Tibial nerve (tissue), 4 donors: Measurements from ENCODE around the gene YPEL2. TPM values are rescaled to one million over a fixed set of nuclear protein-coding genes. Genes with fewer than 3 reads are reported as not detected.

Experiments used
- DNase-seq, 2 donors: peaks; one replicate each; pipeline ENCODE4 v3.0.0-alpha.2; 2019; ENCODE audit warnings: low spot score in 2 of 2
- H3K27ac ChIP-seq, 4 donors: fragments of 200-600 bp; sonication (generic) in 3 of 4; one replicate each; pipeline ENCODE4 v1.5.1; 2017 to 2019; ENCODE audit warnings: mild to moderate bottlenecking in 1 of 4
- H3K27me3 ChIP-seq, 2 donors: fragments of 200-600 bp; sonication (generic) in 1 of 2; one replicate each; pipeline versions ENCODE4 v1.5.1 to v1.6.0; 2017 to 2019
- H3K36me3 ChIP-seq, 3 donors: fragments of 200-600 bp; sonication (generic); one replicate each; pipeline ENCODE4 v1.5.1; 2018 to 2019
- H3K4me1 ChIP-seq, 4 donors: fragments of 200-600 bp; sonication (generic) in 3 of 4; one replicate each; pipeline ENCODE4 v1.5.1; 2017 to 2019
- H3K4me3 ChIP-seq, 4 donors: fragments of 200-600 bp; sonication (generic) in 3 of 4; one replicate each; pipeline ENCODE4 v1.5.1; 2017 to 2019; ENCODE audit warnings: mild to moderate bottlenecking in 1 of 4, moderate library complexity in 1 of 4
- H3K9me3 ChIP-seq, 4 donors: fragments of 200-600 bp; sonication (generic) in 3 of 4; one replicate each; pipeline ENCODE4 v1.5.1; 2017 to 2019
- EP300 ChIP-seq, 2 donors: sonication (generic); formaldehyde crosslinking; IDR thresholded peaks; one replicate each; pipeline ENCODE4 v1.6.1; 2017; ENCODE audit warnings: antibody characterized with exemption in 2 of 2, mild to moderate bottlenecking in 1 of 2
- POLR2A ChIP-seq, 2 donors: fragments of 450-650 bp; IDR thresholded peaks; one replicate each; pipeline ENCODE4 v1.6.1; 2017; ENCODE audit warnings: antibody characterized with exemption in 2 of 2, mild to moderate bottlenecking in 2 of 2, moderate library complexity in 2 of 2
- WGBS, 2 donors: methylation state at CpG; one replicate each; pipeline ENCODE4 v1.1.5; 2018; 5-methylcytosine and 5-hydroxymethylcytosine counted together
- total RNA-seq, 4 donors: library from RNA; depleted of rRNA; stranded (reverse); fragments of >200 nt; gene quantifications; one replicate each; pipeline ENCODE4 v1.1.0, GENCODE V29; 2016
- TF ChIP-seq, protein P1 (sequence below), 5 experiments: fragments of 200-600 bp in 3 of 5; fragments of 450-650 bp in 2 of 5; sonication (generic) in 3 of 5; IDR thresholded peaks; one replicate each; pipeline ENCODE4 v1.5.1; 2016 to 2019; ENCODE audit warnings: antibody characterized with exemption in 5 of 5, mild to moderate bottlenecking in 3 of 5, moderate library complexity in 2 of 5

The YPEL2 gene
- total RNA-seq, 4 donors from 2014 or later = 33.6 to 59.9 (median 48.7) TPM

DNA sequence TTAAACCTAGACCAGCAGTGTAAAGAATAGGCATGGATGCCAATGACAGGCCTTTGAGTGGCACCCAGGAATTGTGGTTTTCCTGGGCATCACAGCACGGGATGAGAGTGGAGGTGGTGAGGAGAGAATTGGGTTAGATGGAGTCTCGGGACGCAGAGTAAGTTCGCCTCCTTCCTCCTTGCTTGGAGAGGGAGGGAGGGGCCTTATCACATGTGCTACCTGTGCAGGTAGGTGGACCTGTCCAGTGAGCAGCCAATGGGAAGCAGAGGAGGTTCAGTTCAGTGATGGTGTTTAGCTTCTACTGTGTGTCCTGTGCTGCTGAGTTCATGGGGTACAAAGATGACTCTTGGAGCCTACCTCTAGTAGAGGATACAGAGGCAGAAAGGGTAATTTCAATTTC is 14.9 kb downstream of the YPEL2 start:
- Histone ChIP-seq H3K27me3 (no peaks in the 10 kb centered on the region), H3K4me1 (peaks cover 0 to 97% (median 33%) of the 10 kb centered on the region in 4 donors), H3K4me3 (no peak overlapping the region), H3K36me3 (no peaks in the 10 kb centered on the region), H3K9me3 (no peaks in the 10 kb centered on the region), H3K27ac (peak overlapping the region in 1 of 4 donors; percentile 18)
- TF ChIP-seq EP300 (IDR thresholded peaks at IDR 0.05) = no peak
- TF ChIP-seq, protein P1, sequence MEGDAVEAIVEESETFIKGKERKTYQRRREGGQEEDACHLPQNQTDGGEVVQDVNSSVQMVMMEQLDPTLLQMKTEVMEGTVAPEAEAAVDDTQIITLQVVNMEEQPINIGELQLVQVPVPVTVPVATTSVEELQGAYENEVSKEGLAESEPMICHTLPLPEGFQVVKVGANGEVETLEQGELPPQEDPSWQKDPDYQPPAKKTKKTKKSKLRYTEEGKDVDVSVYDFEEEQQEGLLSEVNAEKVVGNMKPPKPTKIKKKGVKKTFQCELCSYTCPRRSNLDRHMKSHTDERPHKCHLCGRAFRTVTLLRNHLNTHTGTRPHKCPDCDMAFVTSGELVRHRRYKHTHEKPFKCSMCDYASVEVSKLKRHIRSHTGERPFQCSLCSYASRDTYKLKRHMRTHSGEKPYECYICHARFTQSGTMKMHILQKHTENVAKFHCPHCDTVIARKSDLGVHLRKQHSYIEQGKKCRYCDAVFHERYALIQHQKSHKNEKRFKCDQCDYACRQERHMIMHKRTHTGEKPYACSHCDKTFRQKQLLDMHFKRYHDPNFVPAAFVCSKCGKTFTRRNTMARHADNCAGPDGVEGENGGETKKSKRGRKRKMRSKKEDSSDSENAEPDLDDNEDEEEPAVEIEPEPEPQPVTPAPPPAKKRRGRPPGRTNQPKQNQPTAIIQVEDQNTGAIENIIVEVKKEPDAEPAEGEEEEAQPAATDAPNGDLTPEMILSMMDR (IDR thresholded peaks at IDR 0.05) = no peak
- TF ChIP-seq POLR2A (IDR thresholded peaks at IDR 0.05) = no peak
- 88 to 93% methylated on average over 4 of the region's 4 CpGs for WGBS, 2 donors
- no peak for DNase-seq

DNA sequence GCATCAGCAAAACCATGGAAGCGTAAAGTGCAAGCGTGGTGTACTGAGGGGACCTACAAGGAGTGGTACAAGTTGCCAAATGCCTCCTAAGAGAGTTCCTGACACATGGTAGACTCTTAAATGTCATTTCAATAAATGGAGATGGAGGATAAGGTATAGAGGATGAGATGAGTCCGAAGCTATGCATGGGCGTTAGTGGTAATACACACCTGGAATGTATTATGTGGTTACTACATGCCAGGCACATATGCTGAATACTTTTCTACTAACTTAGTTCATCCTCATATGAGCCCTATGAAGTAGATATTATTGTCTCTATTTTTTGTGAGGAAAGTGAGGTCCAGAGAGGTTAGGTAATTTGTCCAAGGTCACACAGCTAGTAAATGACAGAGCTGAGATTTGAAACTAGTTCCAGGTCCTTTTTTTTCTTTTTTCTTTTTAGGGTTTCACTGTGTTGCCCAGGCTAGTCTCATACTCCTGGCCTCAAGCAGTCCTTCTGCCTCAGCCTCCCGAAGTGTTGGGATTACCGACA is 15.5 kb downstream of the YPEL2 start:
- H3K9me3 ChIP-seq = no peaks in the 10 kb centered on the region
- H3K27me3 ChIP-seq = no peaks in the 10 kb centered on the region
- DNase-seq = no peak
- no peak overlapping the region for H3K27ac ChIP-seq
- WGBS, 2 donors = 90 to 98% methylated on average over 6 of the region's 6 CpGs
- TF ChIP-seq EP300 (IDR thresholded peaks at IDR 0.05) = no peak
- H3K4me3 ChIP-seq = no peak overlapping the region
- H3K4me1 ChIP-seq = peaks cover 0 to 97% (median 33%) of the 10 kb centered on the region in 4 donors
- no peaks in the 10 kb centered on the region for H3K36me3 ChIP-seq

DNA sequence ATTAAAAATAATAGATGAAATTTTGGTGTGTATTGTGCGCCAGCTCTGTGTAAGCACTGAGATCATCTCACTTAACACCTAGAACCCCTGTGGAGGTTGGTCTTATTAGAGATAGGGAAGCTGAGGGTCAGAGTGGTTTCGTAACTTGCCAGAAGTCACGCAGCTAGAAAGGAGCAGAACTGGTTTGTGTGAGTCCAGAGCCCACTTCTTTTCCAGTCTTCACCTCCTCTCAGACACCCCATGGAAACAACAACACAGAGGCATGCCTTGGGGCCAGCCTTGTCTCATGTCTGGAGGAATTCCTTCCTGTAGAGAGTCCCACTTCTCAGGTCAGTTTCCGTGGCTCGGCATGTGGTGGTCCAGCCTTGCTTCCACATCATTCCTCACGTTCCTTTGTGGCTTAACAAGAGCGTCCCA is 16.5 kb downstream of the YPEL2 start:
- no peak for DNase-seq
- Histone ChIP-seq H3K36me3 (peaks cover 0 to 1% (median 0%) of the 10 kb centered on the region in 3 donors), H3K27ac (peak overlapping the region in 2 of 4 donors; percentile 47 to 59), H3K9me3 (no peaks in the 10 kb centered on the region), H3K27me3 (no peaks in the 10 kb centered on the region), H3K4me1 (peaks cover 0 to 97% (median 32%) of the 10 kb centered on the region in 4 donors), H3K4me3 (no peak overlapping the region)
- TF ChIP-seq, protein P1 (IDR thresholded peaks at IDR 0.05) = no peak
- no peak for TF ChIP-seq POLR2A (IDR thresholded peaks at IDR 0.05)
- no peak for TF ChIP-seq EP300 (IDR thresholded peaks at IDR 0.05)
- WGBS, 2 donors = 75 to 83% methylated on average over 7 of the region's 7 CpGs

DNA sequence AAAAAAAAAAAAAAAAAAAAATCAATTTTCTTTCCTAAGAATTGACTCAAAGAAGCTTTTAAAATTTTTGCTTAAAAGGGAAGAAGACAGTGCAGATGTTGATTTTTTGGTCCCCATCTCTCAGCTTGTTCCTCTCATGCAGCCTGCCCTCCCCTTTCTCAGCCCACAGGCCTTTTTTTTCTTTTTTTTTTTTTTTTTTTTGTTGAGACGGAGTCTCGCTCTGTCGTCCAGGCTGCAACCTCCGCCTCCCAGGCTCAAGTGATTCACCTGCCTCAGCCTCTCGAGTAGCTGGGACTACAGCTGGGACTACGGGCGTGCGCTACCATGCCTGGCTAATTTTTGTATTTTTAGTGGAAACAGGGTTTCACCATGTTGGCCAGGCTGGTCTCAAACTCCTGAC is 17.7 kb downstream of the YPEL2 start:
- TF ChIP-seq POLR2A (IDR thresholded peaks at IDR 0.05) = no peak
- TF ChIP-seq, protein P1 (IDR thresholded peaks at IDR 0.05) = no peak
- TF ChIP-seq EP300 (IDR thresholded peaks at IDR 0.05) = no peak
- H3K4me3 ChIP-seq = no peak overlapping the region
- peaks cover 0 to 8% (median 0%) of the 10 kb centered on the region in 3 donors for H3K36me3 ChIP-seq
- no peaks in the 10 kb centered on the region for H3K9me3 ChIP-seq
- 80 to 86% methylated on average over 8 of the region's 8 CpGs for WGBS, 2 donors
- no peak for DNase-seq
- peaks cover 0 to 97% (median 41%) of the 10 kb centered on the region in 4 donors for H3K4me1 ChIP-seq
- H3K27me3 ChIP-seq = no peaks in the 10 kb centered on the region
- peak overlapping the region in 2 of 4 donors; percentile 9 to 13 for H3K27ac ChIP-seq

DNA sequence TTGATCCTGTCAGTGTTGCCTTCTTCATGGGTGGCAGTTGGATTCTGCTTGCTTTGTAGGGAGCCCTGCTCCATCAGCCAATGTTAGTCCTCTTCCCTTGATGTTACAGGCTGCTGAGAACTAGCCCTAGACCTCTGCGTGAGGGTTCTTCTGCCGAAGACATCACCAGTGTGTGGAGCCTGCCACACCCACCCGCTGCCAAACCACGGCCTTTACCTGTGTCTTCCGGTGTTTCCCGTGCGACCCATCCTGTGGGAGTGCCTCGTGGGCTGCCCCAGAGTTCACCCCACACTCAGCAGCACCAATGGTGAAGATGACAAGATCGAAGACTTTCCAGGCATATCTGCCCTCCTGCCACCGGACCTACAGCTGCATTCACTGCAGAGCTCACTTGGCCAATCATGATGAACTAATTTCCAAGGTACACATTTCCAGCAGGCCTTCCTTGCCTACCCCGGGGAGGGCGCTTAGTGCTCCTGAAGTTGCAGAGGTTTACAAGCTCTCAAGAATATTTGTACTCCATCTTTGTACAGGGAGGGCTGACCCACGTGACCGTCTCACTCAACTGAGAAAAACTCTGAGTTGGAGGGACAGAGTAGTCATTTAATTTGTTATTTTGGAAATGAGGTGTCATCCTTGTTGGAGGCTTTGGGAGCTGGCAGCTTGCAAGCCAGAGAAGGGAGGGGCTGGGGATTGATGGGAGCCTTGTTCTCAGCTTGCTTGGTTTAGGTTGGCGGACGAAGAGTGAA is 21.8 kb downstream of the YPEL2 start:
- Histone ChIP-seq H3K27me3 (no peaks in the 10 kb centered on the region), H3K4me1 (peaks cover 0 to 97% (median 62%) of the 10 kb centered on the region in 4 donors), H3K36me3 (peaks cover 0 to 20% (median 0%) of the 10 kb centered on the region in 3 donors), H3K27ac (peak overlapping the region; percentile 5 to 81 (median 42)), H3K4me3 (no peak overlapping the region), H3K9me3 (no peaks in the 10 kb centered on the region)
- 91 to 92% methylated on average over 16 of the region's 16 CpGs for WGBS, 2 donors
- TF ChIP-seq, protein P1 (IDR thresholded peaks at IDR 0.05) = no peak
- TF ChIP-seq POLR2A (IDR thresholded peaks at IDR 0.05) = no peak
- no peak for TF ChIP-seq EP300 (IDR thresholded peaks at IDR 0.05)
- DNase-seq = no peak
